ENCODE data around the gene PDZD2. TPM values are rescaled to one million over a fixed set of nuclear protein-coding genes. Genes with fewer than 3 reads are reported as not detected.
A peak's percentile ranks its signal among the peaks of the same experiment; 100 is the strongest.

PDZD2 gene
- total RNA-seq, 4 donors from 2014 or later, result 13.7 to 26.7 (median 24.1) TPM

DNA sequence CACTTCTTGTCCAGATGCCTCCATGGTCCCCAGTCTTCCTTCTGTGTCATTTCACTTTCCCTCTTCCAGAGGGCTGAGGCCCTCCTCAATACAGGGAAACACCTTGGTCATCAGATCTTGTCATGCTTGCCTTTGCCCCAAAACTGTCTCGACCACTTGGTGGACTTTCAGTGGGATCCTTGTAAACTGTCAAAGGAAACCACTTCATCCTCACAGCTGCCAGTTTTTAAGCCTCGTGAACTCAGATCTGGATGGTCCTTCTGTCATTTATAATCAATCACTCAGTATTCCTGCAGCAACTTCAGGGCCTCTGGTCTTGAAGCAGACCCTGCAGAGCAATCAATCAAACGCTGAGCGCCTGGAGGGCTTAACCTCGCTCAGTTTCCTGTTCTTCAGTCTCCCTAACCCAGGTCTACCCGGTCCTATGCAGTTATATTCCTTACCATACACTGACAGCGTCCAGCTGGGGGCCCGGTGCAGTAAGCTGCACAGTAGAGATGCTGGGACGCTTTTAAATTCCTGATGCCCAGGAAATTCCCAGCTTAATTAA is 460.6 kb downstream of the PDZD2 start:
- peaks cover 3 to 88% (median 10%) of the 10 kb centered on the region in 3 donors for H3K36me3 ChIP-seq
- H3K4me3 ChIP-seq, result no peak overlapping the region
- peak overlapping the region in 1 of 4 donors; percentile 51 for H3K27ac ChIP-seq
- H3K9me3 ChIP-seq, result no peaks in the 10 kb centered on the region
- H3K27me3 ChIP-seq, result no peaks in the 10 kb centered on the region
- intact Hi-C loops (cut with DNase I), result no loop called here
- H3K4me1 ChIP-seq, result peaks cover 0 to 11% (median 0%) of the 10 kb centered on the region in 3 donors
- 76 to 79% methylated on average over 7 of the region's 9 CpGs for WGBS, 2 donors
- TF ChIP-seq POLR2A (IDR thresholded peaks at IDR 0.05), result no peak
- TF ChIP-seq, protein P1, sequence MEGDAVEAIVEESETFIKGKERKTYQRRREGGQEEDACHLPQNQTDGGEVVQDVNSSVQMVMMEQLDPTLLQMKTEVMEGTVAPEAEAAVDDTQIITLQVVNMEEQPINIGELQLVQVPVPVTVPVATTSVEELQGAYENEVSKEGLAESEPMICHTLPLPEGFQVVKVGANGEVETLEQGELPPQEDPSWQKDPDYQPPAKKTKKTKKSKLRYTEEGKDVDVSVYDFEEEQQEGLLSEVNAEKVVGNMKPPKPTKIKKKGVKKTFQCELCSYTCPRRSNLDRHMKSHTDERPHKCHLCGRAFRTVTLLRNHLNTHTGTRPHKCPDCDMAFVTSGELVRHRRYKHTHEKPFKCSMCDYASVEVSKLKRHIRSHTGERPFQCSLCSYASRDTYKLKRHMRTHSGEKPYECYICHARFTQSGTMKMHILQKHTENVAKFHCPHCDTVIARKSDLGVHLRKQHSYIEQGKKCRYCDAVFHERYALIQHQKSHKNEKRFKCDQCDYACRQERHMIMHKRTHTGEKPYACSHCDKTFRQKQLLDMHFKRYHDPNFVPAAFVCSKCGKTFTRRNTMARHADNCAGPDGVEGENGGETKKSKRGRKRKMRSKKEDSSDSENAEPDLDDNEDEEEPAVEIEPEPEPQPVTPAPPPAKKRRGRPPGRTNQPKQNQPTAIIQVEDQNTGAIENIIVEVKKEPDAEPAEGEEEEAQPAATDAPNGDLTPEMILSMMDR (IDR thresholded peaks at IDR 0.05), result no peak
- DNase-seq, result no peak

DNA sequence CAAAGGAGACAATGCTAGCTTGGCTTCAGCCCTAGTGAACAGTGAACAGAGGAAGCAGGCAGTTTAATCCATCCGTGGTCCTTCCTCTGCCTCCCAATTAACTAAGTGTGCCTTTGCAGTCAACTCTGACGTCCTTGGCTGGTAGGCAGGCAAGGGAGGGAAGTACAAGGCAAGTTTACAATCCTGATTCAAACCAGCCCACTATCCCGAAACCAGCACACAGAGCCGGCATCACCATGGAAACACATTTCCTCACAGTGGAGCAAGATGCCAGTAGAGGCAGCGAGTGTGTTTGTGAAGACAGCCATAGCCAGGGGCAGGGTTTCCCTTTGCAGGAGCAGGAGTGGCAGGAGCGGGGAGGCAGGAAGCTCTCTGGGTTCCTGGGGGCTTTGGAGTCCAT is 461.3 kb downstream of the PDZD2 start:
- Histone ChIP-seq H3K4me1 (peaks cover 0 to 11% (median 0%) of the 10 kb centered on the region in 3 donors), H3K27ac (peak overlapping the region in 1 of 4 donors; percentile 51), H3K36me3 (peaks cover 3 to 88% (median 10%) of the 10 kb centered on the region in 3 donors), H3K4me3 (no peak overlapping the region), H3K9me3 (no peaks in the 10 kb centered on the region), H3K27me3 (no peaks in the 10 kb centered on the region)
- 75 to 86% methylated on average over 2 of the region's 6 CpGs for WGBS, 2 donors
- TF ChIP-seq, protein P1 (IDR thresholded peaks at IDR 0.05), result no peak
- TF ChIP-seq POLR2A (IDR thresholded peaks at IDR 0.05), result no peak
- DNase-seq, result no peak
- intact Hi-C loops (cut with DNase I), result no loop called here

DNA sequence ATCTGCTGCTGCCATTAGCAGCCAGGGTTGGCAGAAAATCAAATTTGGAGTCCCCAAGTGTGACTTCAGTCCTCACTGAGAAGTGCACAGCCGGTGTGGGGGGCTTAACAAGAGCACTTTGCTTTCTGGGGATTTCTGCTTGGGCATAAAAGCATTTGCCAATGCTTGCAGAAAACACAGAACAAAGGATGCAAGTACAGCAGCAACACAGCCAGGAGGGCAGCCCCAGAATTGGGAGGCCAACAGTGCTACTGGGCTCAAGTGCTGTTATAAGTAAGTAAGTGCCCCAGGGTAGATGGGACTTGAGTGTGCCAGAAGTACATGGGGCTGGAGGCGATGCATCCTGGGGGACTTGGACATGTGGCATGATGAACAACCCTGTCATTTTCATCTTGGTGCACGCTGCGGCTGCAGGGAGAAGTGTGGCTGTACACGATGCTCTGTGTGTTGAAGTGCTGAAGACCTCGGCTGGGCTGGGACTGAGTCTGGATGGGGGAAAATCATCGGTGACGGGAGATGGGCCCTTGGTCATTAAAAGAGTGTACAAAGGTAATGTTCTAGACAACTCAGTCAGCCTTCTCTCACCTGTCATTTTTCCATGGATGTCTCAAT is 461.9 kb downstream of the PDZD2 start:
- Histone ChIP-seq H3K4me1 (peaks cover 0 to 11% (median 0%) of the 10 kb centered on the region in 3 donors), H3K4me3 (no peak overlapping the region), H3K27me3 (no peaks in the 10 kb centered on the region), H3K9me3 (no peaks in the 10 kb centered on the region), H3K27ac (no peak overlapping the region), H3K36me3 (peaks cover 3 to 89% (median 10%) of the 10 kb centered on the region in 3 donors)
- 89 to 90% methylated on average over 8 of the region's 8 CpGs for WGBS, 2 donors
- no peak for TF ChIP-seq POLR2A (IDR thresholded peaks at IDR 0.05)
- TF ChIP-seq, protein P1 (IDR thresholded peaks at IDR 0.05), result no peak
- no peak for DNase-seq
- intact Hi-C loops (cut with DNase I), result no loop called here

DNA sequence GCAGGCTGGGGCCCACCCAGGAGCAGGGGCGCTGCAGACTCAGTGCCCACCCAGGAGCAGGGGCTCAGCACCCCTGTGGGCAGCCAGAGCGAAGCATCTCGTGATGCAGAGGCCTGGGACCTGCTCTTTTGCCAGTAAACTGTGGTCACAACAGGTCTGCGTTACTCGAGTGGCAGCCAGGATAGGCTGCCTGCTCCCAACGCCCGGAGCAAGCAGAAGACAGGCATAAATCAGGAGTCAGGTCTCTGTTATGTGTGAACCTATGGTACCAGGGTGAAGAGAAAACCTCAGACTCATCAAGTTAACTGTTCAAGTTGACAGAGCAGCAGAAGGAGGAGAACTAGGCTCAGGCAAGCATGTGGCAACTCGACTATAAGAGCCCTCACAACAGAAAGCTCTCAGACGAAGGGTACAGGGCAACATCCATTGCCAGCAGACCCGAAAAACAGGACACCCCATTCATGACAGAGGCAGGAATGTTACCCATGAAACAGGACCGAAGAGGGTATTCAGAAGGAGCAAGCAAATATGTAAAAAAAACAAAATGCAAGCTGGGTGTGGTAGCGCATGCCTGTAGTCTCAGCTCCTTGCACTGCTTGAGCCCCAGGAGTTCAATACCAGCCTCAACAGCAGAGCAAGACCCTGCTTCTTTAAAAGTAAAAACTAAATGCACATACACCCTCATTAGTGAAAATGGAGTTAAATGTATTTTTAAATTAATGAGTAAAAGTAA is 463.5 kb downstream of the PDZD2 start:
- peaks cover 9 to 99% (median 18%) of the 10 kb centered on the region in 3 donors for H3K36me3 ChIP-seq
- DNase-seq, result no peak

More for the DNA sequence above, 463.5 kb downstream of the PDZD2 start:
- no peaks in the 10 kb centered on the region for H3K27me3 ChIP-seq
- intact Hi-C loops (cut with DNase I), result no loop called here
- no peak overlapping the region for H3K4me3 ChIP-seq
- WGBS, 2 donors, result 71 to 92% methylated on average over 8 to 11 of the region's 12 CpGs
- peaks cover 0 to 11% (median 0%) of the 10 kb centered on the region in 3 donors for H3K4me1 ChIP-seq
- no peak overlapping the region for H3K27ac ChIP-seq
- TF ChIP-seq, protein P1 (IDR thresholded peaks at IDR 0.05), result no peak
- TF ChIP-seq POLR2A (IDR thresholded peaks at IDR 0.05), result no peak
- H3K9me3 ChIP-seq, result no peaks in the 10 kb centered on the region
